ENCODE data around the gene TK2. TPM values are rescaled to one million over a fixed set of nuclear protein-coding genes. Genes with fewer than 3 reads are reported as not detected.
"Not testable (repeated sequence)": the region's sequence is repeated elsewhere in the genome, so short reads cannot be mapped to it uniquely, and the experiment has no call there.

TK2 gene
- total RNA-seq: 10 to 100 TPM; 14.5 to 19.2 TPM
- long read RNA-seq, full-length matches to known transcripts: 8 of 16 reads
- long read RNA-seq, partial matches to known transcripts: 1 of 16 reads
- long read RNA-seq, other reads (novel, unspliced or antisense): 7 of 16 reads

DNA sequence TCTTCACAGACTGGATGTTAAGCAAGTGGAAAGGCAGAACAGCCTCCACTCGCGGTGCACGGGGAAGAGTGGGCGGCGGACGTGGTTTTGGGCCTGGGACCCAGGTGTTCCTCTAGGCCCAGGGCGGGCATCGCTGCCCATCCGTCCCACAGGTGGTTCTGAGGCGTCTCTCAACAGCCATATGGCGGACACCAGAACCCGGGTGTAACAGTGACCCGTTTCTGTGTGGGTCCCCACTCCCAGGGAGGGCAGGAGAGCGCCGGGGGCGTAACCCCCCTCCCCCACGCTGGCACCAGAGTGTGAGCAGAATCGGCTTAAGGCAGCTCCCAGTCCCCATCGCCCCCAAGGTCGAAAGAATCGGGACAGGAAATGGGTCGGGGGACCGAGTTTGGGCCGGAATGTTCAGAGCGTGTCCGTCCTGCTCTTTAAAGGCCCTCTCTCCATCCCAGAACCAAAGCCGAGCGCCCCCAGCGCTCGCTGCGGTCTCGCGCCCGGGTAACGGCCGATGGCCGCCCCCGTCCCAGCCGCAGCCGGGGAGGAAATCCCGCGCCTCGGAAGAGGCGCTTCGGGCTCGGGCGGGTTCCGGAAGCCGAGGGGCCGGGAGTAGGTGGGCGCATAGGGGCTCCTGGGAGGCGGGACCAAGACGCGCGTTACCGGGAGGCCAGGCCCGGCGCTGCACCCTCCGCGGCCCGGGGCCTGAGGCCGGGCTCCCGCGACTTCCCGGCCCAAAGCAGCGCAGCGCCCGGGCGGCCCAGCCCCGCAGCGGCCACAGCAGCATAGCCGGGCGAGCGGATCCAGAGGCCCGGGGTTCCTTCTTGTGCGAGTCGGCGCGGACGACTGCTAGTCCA is at the start of gene TK2:
TSS of gene TK2 (minus strand) at position 839 of the 848 bp plus-strand sequence. CDS start at position 778, 61 bp downstream.
- ATAC-seq: peak; percentile 52
- peak; percentile 51 to 78 for DNase-seq
- intact Hi-C loops (cut with DNase I, micrococcal nuclease): no loop called here

DNA sequence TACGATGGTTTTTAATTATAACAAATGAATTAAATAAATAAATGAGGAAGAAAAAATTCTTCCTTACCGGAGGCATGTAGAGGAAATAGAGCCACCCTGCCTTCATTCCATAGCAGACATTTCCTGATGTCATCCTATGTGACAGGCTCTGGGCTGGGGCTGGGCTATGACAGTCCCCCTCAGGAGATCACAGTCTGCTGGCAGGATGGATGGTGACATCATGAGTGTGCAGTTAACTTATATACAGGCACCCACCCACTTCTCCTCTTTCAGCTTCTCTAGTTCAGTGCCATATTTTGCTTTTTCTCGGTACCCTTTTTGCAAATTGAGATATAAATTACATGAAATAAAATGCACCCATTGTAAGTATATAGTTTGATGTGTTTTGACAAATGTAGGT is 48.2 kb upstream of the TK2 start:
- ATAC-seq (no peak), DNase-seq (no peak)
- intact Hi-C loops (cut with DNase I, micrococcal nuclease): no loop called here

DNA sequence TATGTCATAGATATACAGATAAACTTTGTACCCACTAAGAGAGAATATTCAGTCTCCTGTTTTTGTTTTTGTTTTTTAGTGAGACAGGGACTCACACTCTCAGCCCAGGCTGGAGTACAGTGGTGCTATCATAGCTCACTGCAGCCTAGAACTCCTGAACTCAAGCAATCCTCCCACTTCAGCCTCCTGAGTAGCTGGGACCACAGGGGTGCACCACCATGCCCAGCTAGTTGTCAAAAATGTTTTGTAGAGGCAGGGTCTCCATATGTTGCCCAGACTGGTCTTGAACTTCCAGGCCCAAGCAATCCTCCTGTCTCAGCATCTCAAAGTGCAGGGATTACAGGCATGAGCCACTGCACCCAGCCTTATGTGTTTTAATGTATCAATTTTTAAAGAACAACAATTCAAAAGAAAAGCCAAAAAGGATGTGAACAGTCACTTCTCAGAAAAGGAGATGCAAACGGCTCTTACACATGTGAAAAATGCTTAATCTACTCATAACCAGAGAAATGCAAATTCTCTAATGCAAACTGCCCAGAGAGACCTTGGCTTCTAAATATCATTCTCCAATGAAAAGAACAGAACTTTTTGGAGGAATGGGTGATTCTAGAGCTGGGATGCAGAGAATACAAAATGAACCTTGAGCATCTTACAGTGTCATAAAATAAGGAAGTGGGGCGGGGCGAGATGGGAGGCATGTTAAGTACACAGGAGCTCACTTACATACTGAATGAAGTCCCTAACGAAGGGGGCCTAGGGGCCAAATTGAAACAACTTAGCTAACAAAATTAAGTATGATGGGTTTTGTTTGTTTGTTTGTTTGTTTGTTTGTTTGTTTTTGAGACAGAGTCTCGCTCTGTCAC is 47.3 kb upstream of the TK2 start:
- peak; percentile 37 for ATAC-seq
- intact Hi-C loops (cut with DNase I, micrococcal nuclease): no loop called here
- DNase-seq: peak in 1 of 2 donors; percentile 30

DNA sequence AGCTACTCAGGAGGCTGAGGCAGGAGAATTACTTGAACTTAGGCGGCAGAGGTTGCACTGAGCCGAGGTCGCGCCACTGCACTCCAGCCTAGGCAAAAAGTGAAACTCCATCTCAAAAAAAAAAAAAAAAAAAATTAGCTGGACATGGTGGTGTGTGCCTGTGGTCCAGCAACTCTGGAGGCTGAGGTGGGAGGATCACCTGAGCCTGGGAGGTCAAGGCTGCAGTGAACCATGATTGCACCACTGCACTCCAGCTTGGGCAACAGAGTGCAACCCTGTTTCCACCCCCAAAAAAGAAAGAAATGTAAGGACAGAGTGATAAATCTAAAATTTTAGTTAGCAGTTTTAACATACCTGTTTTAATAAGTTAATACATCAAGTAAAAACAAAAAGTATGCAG is 46.6 kb upstream of the TK2 start:
- intact Hi-C loops (cut with DNase I, micrococcal nuclease); DNase-seq; ATAC-seq: not testable (repeated sequence)

DNA sequence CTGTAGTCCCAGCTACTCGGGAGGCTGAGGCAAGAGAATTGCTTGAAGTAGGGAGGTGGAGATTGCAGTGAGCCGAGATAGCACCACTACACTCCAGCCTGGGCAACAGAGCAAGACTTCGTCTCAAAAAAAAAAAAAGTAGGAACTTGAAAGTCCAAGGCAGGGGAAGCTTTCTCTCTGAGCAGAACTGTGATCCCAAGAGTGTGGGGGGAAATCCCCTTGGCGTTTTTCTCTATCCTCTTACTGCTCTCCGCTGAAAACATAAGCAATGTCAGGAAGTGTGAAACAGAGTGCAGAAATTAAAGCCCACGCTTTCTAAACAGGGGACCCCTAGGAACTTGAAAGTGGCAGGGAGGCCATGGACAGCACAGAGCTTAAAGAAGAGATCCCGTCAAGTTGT is 44.8 kb upstream of the TK2 start:
- DNase-seq: no peak
- intact Hi-C loops (cut with DNase I, micrococcal nuclease): no loop called here
- ATAC-seq: no peak

DNA sequence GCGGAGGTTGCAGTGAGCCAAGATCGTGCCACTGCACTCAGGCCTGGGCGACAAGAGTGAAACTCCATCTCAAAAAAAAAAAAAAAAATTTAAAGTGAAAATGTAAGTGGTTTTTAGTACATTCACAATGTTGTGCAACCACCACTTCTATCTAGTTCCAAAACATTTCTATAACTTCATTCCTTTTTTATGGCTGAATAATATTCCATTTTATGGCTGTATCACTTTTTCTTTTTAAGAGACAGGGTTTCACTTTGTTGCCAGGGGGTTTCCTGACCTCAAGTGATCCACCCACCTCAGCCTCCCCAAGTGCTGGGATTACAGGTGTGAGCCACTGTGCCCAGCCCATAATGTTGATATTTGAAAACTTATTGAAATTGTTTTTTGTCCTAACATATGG is 42.9 kb upstream of the TK2 start:
- intact Hi-C loops (cut with DNase I, micrococcal nuclease): no loop called here
- no peak for DNase-seq
- no peak for ATAC-seq

DNA sequence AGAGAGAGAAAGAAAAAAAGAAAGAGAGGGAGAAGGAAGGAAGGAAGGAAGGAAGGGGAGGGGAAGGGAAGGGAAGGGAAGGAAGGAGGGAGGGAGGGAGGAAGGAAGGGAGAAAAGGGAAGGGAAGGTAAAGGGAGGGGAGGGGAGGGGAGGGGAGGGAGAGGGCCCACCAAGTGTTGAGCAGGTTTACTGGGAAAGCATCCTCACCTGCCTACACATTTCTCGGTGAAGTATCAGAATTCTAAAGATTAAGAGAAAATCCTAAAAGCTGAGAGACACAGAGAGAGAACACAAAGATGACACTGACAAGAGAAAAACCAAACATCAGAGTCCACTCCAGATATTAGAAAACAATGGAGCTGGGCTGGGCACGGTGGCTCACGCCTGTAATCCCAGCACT is 42.3 kb upstream of the TK2 start:
- intact Hi-C loops (cut with DNase I, micrococcal nuclease): no loop called here

DNA sequence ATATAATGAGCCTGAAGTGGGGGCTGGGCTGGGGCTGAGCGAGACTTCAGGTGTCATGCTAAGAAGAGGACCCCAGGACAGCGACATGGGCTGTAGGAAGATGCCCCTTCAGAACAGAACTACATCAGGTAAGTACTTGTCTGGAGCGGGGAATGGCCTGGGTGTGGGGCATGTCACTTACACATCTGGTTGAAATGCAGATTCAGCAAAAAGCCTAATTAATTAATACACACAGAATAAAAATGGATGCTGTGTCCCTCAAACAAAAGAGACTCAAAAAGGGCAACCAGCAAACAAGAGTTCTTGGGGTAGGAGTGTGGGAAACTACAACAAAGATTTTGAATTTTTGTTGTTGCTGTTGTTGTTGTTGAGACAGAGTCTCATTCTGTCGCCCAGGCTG is 41.1 kb upstream of the TK2 start:
- intact Hi-C loops (cut with DNase I, micrococcal nuclease): no loop called here
- ATAC-seq (no peak), DNase-seq (no peak)

More for the DNA sequence above, 42.3 kb upstream of the TK2 start:
- DNase-seq (no peak), ATAC-seq (no peak)

DNA sequence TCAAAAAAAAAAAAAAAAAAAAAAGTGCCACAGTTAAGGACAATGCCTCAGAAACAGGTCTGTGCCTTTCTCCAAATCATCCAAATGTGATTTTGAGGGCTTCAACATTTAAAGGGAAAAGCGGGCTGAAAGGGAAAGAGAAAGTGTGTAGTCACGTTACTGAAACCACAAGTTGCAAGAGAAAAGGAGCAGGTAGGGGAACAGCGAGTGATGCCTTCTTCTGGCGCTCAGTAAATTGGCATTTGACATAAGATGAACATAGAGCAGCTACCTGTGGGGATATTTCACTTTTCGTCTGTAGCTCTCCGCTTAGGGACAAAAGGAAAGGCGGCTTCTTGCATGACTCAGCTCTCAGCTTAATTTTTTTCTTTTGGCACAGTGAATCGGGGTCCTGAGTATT is 40.4 kb upstream of the TK2 start:
- ATAC-seq: no peak
- intact Hi-C loops (cut with DNase I, micrococcal nuclease): no loop called here
- no peak for DNase-seq

DNA sequence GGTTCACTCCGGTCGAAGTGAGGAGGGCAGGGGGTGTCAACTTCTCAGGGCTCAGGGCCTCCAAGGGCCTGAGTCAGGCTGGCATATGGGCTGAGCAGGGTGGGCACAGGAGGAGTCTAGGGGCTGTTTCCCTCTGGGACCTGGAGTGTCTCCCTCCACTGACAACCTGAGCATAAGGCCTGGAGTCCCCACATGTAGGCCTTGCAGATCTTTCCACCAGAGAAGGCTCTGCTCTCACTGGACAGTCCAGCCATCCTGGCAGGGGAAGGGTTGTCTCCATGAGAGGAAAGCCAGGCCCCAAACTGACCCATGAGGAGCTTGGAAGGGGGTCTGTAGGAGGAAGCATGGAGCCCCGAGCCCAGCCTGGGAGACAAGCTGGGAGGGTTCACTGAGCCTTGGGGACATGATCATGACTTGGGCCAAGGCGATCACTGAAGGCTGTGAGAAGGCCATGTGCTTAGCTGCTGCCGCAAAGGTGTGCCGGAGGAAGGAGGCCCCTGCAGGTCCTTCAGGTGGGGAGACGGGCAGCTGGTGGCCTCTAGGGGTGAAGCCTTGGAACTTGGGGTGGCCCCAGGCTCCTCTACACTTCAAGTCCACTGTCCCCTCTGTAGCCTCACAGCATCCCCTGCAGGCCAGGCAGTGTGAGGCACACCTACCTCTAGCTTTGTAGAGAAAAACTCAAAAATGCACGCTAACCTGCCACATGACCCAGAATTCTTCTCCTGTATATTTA is 39.2 kb upstream of the TK2 start:
- ATAC-seq: peak; percentile 64
- intact Hi-C loops (cut with DNase I, micrococcal nuclease): no loop called here
- peak; percentile 48 to 56 for DNase-seq

DNA sequence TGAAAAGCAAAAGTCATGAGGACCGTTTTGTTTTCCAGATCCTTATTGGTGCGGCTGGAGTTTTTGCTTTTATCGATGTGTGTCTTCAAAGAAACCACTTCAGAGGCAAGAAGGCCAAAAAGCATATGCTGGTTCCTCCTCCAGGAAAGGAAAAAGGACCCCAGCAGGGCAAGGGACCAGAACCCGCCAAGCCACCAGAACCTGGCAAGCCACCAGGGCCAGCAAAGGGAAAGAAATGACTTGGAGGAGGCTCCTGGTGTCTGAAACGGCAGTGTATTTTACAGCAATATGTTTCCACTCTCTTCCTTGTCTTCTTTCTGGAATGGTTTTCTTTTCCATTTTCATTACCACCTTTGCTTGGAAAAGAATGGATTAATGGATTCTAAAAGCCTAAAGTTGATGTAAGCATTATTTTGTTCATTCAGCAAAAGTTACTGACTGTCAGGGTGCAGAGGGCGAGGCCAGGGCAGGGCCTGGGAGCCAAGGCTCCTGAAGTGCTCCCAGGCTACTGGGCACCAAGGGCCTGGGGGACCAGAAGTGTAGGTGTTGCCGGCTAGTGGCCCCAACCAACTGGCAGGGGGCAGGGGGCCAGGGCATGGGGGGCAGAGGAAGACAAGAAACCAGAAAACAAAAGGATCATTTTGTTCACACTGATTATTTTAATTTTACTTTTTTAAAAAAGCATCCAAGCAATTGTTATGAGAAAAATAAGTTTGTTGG is 38.1 kb upstream of the TK2 start:
- ATAC-seq (no peak), DNase-seq (no peak)
- intact Hi-C loops (cut with DNase I, micrococcal nuclease): no loop called here

DNA sequence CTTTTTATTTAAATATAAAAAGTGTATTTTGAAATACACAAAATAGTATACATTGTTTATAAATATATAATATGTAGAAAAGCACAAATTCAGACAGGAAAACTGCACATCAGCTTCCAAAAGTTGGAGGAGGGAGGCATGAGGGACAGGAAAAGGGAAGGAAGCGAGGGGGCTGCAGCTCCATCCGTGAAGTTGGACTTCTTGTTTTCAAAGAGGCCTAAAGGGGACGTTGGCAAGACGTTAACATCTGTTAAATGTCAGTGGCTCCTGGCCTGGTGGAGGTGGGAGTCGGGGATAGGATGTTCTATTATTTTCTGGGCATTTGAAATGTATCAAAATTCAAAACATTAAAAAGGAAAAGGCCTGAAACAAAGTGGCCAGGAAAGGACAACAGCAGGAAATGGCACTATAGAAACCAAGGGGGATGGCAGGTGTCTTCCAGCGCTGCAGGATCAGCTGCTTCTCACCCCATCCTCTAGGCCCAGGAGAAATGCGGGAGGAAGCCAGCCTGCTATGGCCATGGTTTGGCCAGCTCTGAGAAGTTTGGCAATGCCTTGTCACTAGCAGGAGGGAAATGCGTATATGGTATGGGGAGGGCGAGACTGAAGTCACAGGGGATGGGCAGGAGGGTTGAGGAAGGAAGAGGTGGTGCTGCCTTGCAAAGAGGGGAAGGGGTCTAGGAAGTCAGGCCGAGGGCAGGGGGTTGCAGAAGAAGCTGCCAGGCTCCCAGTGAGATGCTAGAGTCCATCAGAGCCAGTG is 35.7 kb upstream of the TK2 start:
- no peak for ATAC-seq
- intact Hi-C loops (cut with DNase I, micrococcal nuclease): no loop called here
- DNase-seq: no peak

DNA sequence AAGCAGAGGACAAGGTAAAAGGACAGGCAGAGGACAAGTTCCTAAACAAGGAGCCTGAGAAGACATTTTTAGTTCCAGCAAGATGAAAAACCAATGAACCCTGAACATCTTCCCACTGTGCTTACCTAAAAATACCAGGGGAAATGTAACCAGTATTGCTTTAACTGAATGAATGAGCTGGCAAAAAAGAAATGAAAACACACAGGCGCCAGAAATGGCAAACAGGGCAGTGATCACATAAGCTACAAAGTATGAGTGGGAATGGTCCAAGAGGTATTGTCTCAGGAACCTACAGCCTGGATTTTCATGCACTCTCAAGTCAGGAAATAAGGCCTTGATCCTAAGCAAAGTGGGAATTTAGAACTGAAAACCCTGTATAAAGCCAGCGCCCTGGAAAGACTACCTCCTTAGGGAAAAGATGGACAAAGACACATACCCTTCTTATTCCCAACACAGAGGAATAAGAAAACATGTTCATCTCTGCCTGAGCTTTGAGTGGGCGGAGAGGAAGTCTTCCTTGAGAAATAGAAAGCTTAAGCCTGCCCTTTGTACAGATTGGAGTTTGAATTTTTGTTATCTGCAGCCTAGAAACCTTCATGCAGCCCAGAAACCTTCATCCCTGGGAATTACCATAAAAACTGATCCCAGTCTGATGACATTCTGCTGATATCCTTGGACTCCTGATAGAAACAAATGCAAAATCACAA is 31.5 kb upstream of the TK2 start:
- ATAC-seq (no peak), DNase-seq (no peak)
- intact Hi-C loops (cut with DNase I, micrococcal nuclease): no loop called here

DNA sequence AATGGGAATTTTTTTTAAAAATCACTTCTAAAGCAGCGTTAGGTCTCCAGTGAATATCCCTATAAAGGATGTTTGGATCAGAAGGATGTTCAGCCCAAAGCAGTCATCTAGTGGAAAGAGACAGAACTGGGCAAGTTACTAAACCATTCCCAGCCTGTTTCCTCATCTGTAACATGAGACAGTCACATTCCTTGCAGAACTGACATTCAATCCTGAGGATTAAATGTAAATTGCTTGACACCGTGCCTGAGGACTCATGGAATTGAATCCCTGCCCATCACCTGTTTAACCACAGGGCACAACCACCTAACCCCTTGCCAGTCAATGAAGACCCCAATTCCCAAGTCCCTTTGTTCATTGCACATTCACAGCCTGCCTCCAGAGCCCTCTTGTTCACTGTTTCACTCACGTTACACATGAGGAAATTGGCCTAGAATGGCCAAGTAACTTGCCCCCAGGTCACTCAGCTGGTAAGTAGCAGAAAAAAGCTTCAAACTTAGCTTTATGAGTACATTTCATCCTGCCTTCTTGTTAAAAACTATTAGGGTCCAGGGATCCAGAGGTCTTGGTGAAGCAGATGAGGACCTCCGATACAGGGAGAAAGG is 30.8 kb upstream of the TK2 start:
- intact Hi-C loops (cut with DNase I, micrococcal nuclease): no loop called here
- ATAC-seq: no peak
- no peak for DNase-seq

DNA sequence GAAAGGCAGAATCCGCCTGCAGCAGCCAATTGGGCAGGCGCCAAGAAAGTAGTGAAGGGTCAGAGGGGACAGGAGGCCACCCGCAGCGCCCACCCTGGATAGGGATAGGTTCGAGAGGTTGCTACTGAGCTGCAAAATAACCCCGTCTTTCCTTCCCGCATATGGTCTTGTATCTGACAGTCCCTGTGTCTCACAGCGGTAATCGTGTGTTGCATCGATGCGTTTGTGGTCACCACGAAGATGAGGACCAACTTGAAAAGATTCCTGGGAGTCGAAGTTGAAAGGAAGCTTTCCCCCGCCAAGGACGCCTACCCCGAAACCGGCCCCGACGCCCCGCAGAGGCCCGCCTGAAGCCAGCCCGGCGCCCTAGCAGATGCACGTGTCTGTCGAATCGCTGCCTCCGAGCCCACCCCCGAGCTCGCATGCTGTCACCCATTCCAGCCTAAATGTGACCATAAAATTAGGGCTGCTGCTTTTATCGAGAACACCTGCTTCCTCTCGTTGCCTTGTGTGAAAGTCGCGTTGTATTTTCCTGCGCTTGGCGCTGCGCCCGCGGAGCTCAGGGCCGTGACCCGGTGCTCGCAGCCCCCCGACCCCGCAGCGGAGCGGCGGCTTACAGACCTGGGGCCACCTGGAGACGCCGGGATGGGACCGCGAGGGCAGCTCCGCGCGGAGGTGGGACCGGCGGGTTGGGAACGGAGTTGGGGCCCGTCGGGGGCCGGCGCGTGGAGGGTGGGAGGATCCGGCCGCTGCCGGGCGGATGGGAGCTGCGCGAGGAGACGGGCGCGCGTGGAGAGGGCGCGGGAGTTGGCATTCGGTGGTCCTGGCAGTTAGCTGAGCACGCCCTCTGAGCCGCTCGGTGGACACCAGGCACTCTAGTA is 29.0 kb upstream of the TK2 start, which contains the start of gene CMTM2:
TSS of gene CMTM2 (plus strand) at position 813 of the 881 bp plus-strand sequence. CDS start 145 bp downstream, outside the sequence.
- peak in 1 of 2 donors; percentile 21 for DNase-seq
- intact Hi-C loops (cut with DNase I, micrococcal nuclease): no loop called here
- ATAC-seq: peak; percentile 31

DNA sequence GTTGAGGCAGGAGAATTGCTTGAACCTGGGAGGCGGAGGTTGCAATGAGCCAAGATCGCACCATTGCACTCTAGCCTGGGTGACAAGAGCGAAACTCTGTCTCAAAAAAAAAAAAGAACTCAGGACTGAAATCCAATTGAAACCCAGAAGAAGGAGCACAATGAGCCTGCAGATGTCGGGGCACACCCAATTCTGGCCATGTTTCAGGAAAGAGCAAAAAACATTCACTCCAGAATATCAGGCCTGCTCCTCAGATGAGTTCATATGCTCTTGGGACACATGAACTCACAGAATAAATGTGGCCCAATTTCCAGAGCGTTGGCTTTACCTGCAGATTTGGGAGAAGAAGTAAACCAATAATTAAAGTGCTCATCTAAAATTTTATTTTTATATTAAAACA is 26.4 kb upstream of the TK2 start:
- no peak for ATAC-seq
- intact Hi-C loops (cut with DNase I, micrococcal nuclease): no loop called here
- DNase-seq: no peak
